Measurements from ENCODE around the gene RHOT2. TPM values are rescaled to one million over a fixed set of nuclear protein-coding genes. Genes with fewer than 3 reads are reported as not detected.

Gene RHOT2
- total and polyA plus RNA-seq, 10 of the 15 experiments (the other 5 are each of a cell fraction or from before 2014, with no cell fraction given) = 3.7 to 174 (median 69.8) TPM

DNA sequence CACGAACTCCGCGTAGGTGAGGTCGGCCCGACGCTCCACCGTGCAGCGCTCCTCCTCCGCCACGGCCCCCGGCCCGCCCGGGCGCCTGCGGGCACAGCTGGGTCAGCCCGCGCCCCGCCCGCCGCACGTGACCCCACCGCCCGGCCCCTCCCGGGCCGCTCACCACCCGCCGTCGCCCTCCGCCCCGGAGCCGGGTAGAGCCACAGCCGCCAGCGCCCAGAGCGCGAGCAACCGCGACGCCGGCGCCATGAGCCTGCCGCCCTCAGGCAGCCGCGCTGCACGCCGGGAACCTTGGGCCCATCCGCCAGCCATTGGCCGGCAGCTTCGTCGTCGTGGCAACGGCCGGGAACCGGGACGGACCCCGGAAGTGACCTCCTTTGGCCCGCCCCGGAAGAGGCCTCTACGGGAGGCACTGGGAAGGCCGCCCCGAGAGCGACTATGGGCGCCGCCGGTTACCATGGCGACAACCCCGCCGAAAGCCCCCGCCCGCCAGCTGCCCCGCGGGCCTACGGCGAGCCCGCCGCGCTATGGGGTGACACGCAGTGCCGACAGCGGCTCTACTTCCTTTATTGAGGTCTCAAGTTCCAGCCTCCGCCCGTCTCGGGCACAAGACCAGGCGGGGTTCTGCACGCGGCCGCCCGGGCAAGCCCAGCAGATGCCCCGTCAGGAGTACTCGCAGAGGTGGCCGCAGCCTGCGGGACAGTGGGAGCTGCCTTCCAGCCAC is 16.3 kb downstream of the RHOT2 start, which contains the start of gene JMJD8:
TSS of gene JMJD8 (minus strand) at position 264 of the 724 bp plus-strand sequence. CDS start at position 249, 15 bp downstream.
- BruUV-seq (replicated peaks) = no TSS peak
- ATAC-seq = peak; percentile 86
- in situ Hi-C loops (cut with MboI) = no loop called here
- TF ChIP-seq NFXL1 (IDR thresholded peaks at IDR 0.05; ENCODE audit: borderline replicate concordance) (no peak), EZH2 (IDR thresholded peaks at IDR 0.05; ENCODE audit: borderline replicate concordance, control insufficient read depth, low read depth, low read length) (no peak), POU2F2 (IDR thresholded peaks at IDR 0.05; ENCODE audit: borderline replicate concordance, low read depth, low read length) (peak; percentile 80; the same call in 2 of the 3 replicates), BACH1 (IDR thresholded peaks at IDR 0.05; ENCODE audit: borderline replicate concordance) (no peak; the same call in 1 of the 2 replicates), TCF12 (IDR thresholded peaks at IDR 0.05; ENCODE audit: low read depth, low read length) (0 out of 2 replicates have a peak, but pooled peaks have one; percentile 32), KDM1A (IDR thresholded peaks at IDR 0.05; ENCODE audit: borderline replicate concordance) (no peak), SIX5 (IDR thresholded peaks at IDR 0.05; ENCODE audit: low read depth, low read length, severe bottlenecking) (peak; percentile 53), IKZF1 (conservative IDR thresholded peaks at IDR 0.05) (peak; percentile 79; the same call in 1 of the 2 replicates), LARP7 (IDR thresholded peaks at IDR 0.05) (no peak; the same call in 1 of the 2 replicates), MTA3 (IDR thresholded peaks at IDR 0.05; ENCODE audit: borderline replicate concordance, low read length) (no peak), CREB1 (IDR thresholded peaks at IDR 0.05; ENCODE audit: low read depth) (peak; percentile 92)
- TF ChIP-seq, protein P1, sequence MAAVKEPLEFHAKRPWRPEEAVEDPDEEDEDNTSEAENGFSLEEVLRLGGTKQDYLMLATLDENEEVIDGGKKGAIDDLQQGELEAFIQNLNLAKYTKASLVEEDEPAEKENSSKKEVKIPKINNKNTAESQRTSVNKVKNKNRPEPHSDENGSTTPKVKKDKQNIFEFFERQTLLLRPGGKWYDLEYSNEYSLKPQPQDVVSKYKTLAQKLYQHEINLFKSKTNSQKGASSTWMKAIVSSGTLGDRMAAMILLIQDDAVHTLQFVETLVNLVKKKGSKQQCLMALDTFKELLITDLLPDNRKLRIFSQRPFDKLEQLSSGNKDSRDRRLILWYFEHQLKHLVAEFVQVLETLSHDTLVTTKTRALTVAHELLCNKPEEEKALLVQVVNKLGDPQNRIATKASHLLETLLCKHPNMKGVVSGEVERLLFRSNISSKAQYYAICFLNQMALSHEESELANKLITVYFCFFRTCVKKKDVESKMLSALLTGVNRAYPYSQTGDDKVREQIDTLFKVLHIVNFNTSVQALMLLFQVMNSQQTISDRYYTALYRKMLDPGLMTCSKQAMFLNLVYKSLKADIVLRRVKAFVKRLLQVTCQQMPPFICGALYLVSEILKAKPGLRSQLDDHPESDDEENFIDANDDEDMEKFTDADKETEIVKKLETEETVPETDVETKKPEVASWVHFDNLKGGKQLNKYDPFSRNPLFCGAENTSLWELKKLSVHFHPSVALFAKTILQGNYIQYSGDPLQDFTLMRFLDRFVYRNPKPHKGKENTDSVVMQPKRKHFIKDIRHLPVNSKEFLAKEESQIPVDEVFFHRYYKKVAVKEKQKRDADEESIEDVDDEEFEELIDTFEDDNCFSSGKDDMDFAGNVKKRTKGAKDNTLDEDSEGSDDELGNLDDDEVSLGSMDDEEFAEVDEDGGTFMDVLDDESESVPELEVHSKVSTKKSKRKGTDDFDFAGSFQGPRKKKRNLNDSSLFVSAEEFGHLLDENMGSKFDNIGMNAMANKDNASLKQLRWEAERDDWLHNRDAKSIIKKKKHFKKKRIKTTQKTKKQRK (IDR thresholded peaks at IDR 0.05; ENCODE audit: low read depth, low read length) = no peak
- TF ChIP-seq, protein P2, sequence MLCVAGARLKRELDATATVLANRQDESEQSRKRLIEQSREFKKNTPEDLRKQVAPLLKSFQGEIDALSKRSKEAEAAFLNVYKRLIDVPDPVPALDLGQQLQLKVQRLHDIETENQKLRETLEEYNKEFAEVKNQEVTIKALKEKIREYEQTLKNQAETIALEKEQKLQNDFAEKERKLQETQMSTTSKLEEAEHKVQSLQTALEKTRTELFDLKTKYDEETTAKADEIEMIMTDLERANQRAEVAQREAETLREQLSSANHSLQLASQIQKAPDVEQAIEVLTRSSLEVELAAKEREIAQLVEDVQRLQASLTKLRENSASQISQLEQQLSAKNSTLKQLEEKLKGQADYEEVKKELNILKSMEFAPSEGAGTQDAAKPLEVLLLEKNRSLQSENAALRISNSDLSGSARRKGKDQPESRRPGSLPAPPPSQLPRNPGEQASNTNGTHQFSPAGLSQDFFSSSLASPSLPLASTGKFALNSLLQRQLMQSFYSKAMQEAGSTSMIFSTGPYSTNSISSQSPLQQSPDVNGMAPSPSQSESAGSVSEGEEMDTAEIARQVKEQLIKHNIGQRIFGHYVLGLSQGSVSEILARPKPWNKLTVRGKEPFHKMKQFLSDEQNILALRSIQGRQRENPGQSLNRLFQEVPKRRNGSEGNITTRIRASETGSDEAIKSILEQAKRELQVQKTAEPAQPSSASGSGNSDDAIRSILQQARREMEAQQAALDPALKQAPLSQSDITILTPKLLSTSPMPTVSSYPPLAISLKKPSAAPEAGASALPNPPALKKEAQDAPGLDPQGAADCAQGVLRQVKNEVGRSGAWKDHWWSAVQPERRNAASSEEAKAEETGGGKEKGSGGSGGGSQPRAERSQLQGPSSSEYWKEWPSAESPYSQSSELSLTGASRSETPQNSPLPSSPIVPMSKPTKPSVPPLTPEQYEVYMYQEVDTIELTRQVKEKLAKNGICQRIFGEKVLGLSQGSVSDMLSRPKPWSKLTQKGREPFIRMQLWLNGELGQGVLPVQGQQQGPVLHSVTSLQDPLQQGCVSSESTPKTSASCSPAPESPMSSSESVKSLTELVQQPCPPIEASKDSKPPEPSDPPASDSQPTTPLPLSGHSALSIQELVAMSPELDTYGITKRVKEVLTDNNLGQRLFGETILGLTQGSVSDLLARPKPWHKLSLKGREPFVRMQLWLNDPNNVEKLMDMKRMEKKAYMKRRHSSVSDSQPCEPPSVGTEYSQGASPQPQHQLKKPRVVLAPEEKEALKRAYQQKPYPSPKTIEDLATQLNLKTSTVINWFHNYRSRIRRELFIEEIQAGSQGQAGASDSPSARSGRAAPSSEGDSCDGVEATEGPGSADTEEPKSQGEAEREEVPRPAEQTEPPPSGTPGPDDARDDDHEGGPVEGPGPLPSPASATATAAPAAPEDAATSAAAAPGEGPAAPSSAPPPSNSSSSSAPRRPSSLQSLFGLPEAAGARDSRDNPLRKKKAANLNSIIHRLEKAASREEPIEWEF (IDR thresholded peaks at IDR 0.05; ENCODE audit: insufficient replicate concordance, low read depth, low read length) = no peak

More for the DNA sequence above, 16.3 kb downstream of the RHOT2 start, which contains the start of gene JMJD8:
- ChIA-PET RAD21 (ENCODE audit: unreplicated experiment) (no interaction called here), CTCF (interaction anchor here (0.8 kb wide), 1 partner anchor 36 kb away, joined by 3 read pairs; no protein-coding TSS in a partner anchor), SMC1A (ENCODE audit: uncharacterized antibody, unreplicated experiment) (no interaction called here), POLR2A (interaction anchor here (0.6 to 1.0 kb wide), 2 partner anchors 11 to 30 kb away, joined by 3 to 5 read pairs; no protein-coding TSS in a partner anchor)
- peaks cover 6 to 14% of the 10 kb centered on the region in 2 experiments; a peak in 2 of 4 replicates for H3K36me3 ChIP-seq (ENCODE audit: control insufficient read depth in 2 of 2, insufficient read depth in 2 of 2, low read length in 1 of 2)
- no peaks in the 10 kb centered on the region for H3K9me3 ChIP-seq (replicated peaks; ENCODE audit: control insufficient read depth, insufficient read depth, low read length)
- no peak for DNase-seq (ENCODE audit: low read depth, low spot score)
- peaks cover 26% of the 10 kb centered on the region for H3K79me2 ChIP-seq (ENCODE audit: control insufficient read depth, insufficient read depth, low read length)
- H4K20me1 ChIP-seq (ENCODE audit: control insufficient read depth, insufficient read depth) = peaks cover 6% of the 10 kb centered on the region; the same call in 1 of the 2 replicates
- 2% methylated on average over 66 of the region's 91 CpGs for WGBS (ENCODE audit: insufficient coverage, insufficient replicate concordance, low lambda C conversion rate, missing lambda C conversion rate)
- peaks cover 16% of the 10 kb centered on the region for H3K4me1 ChIP-seq (ENCODE audit: control insufficient read depth, insufficient read depth, low read length)
- peak within 1 kb of the TSS; percentile 37; the same call in 1 of the 2 replicates for H2AFZ ChIP-seq (ENCODE audit: control insufficient read depth, low read depth, low read length)
- peak within 1 kb of the TSS; percentile 61 for H3K9ac ChIP-seq (ENCODE audit: control insufficient read depth, insufficient read depth, low read length)
- H3K4me3 ChIP-seq = peak within 1 kb of the TSS; percentile 67
- peak; percentile 94 for FAIRE-seq
- H3K27ac ChIP-seq (ENCODE audit: control insufficient read depth, insufficient read depth) = peak within 1 kb of the TSS; percentile 44; the same call in 1 of the 2 replicates
- no peaks in the 10 kb centered on the region for H3K27me3 ChIP-seq (replicated peaks in 1 of 2; ENCODE audit: control insufficient read depth in 2 of 2, insufficient read depth in 2 of 2, low read length in 1 of 2)
- intact Hi-C loops (cut with micrococcal nuclease; ENCODE audit: unreplicated experiment) = loop anchor here (2.0 to 5.0 kb wide), 3 partner anchors 37 to 157 kb away; partner anchors contain the start of genes ANTKMT, CAPN15 and METTL26
- peak within 1 kb of the TSS; percentile 90 for H3K4me2 ChIP-seq (ENCODE audit: control insufficient read depth, insufficient read depth)

Data from GM12878 (cell line).